MCF 10A (cell line): ENCODE data around the gene SH3BP4. TPM values are rescaled to one million over a fixed set of nuclear protein-coding genes. Genes with fewer than 3 reads are reported as not detected.

Experiments
- BruUV-seq: library from RNA; stranded (reverse); fragments of 400-500 nt; replicated peaks from 2 replicates; lab custom pipeline; 2021; lab: Mats Ljungman, UMichigan
- CTCF ChIA-PET: fragments of 300-600 bp; sonication (Branson Sonifier 250); formaldehyde crosslinking; extraction: SDS; loops from one replicate; lab custom pipeline; 2021; ENCODE audit warnings: antibody characterized with exemption, inconsistent platforms; lab: Yijun Ruan, JAX
- POLR2A ChIA-PET: fragments of 300-600, 350-650 bp; sonication (Branson Sonifier 250); formaldehyde crosslinking; extraction: SDS; loops from one replicate; lab custom pipeline; 2020; ENCODE audit warnings: antibody characterized with exemption, inconsistent platforms; lab: Yijun Ruan, JAX
- DNase-seq: peaks from one replicate; pipeline ENCODE4 v3.0.0-alpha.2; 2018; ENCODE audit not compliant: unreplicated experiment
- H3K27ac Mint-ChIP-seq: one replicate; pipeline ENCODE4 v1.8.0; 2022; ENCODE audit warnings: mild to moderate bottlenecking, low read depth, mixed read lengths; ENCODE audit not compliant: unreplicated experiment
- H3K27me3 Mint-ChIP-seq: one replicate; pipeline ENCODE4 v1.8.0; 2022; ENCODE audit warnings: mixed read lengths; ENCODE audit not compliant: insufficient read depth, unreplicated experiment
- H3K36me3 Mint-ChIP-seq: one replicate; pipeline ENCODE4 v1.8.0; 2022; ENCODE audit warnings: mild to moderate bottlenecking, moderate library complexity, mixed read lengths; ENCODE audit not compliant: insufficient read depth, unreplicated experiment
- H3K4me1 Mint-ChIP-seq: one replicate; pipeline ENCODE4 v1.8.0; 2022; ENCODE audit warnings: mixed read lengths; ENCODE audit not compliant: insufficient read depth, unreplicated experiment
- H3K4me3 Mint-ChIP-seq: one replicate; pipeline ENCODE4 v1.8.0; 2022; ENCODE audit warnings: mild to moderate bottlenecking, moderate library complexity, mixed read lengths; ENCODE audit not compliant: unreplicated experiment
- H3K9me3 Mint-ChIP-seq: one replicate; pipeline ENCODE4 v1.8.0; 2022; ENCODE audit warnings: mixed read lengths; ENCODE audit not compliant: unreplicated experiment
- CTCF ChIP-seq: fragments of 200-600 bp; IDR thresholded peaks from one replicate; pipeline ENCODE4 v1.8.0; 2022; ENCODE audit warnings: antibody characterized with exemption, mild to moderate bottlenecking; ENCODE audit not compliant: unreplicated experiment
- intact Hi-C: fragments of 100-400 bp; cut with micrococcal nuclease; formaldehyde crosslinking; loops from 2 replicates; pipeline ENCODE4 v1.14.1; 2022
- total RNA-seq: library from RNA; stranded (reverse); gene quantifications from 2 replicates; pipeline ENCODE4 v1.2.3, GENCODE V29; 2022

SH3BP4 gene
- total RNA-seq, 1 experiment from 2014 or later = 59.7 TPM

GRCh38 chr2:235097196-235097595, 145.4 kb downstream of the SH3BP4 start:
- Mint-ChIP-seq H3K27ac (no peak overlapping the region), H3K36me3 (no peaks in the 10 kb centered on the region), H3K9me3 (no peaks in the 10 kb centered on the region), H3K4me3 (no peak overlapping the region), H3K27me3 (no peaks in the 10 kb centered on the region), H3K4me1 (peaks cover 8% of the 10 kb centered on the region)
- DNase-seq = no peak
- intact Hi-C loops = no loop called here
- CTCF ChIA-PET = interaction anchor here (0.8 to 1.4 kb wide), 2 partner anchors 546 to 552 kb away, joined by 4 to 7 read pairs; no protein-coding TSS in a partner anchor
- BruUV-seq = no TSS peak
- POLR2A ChIA-PET = interaction anchor here (0.9 kb wide), 1 partner anchor 10 kb away, joined by 3 read pairs; no protein-coding TSS in a partner anchor
- TF ChIP-seq CTCF = no peak

GRCh38 chr2:235098269-235098668, 146.5 kb downstream of the SH3BP4 start:
- intact Hi-C loops = no loop called here
- Mint-ChIP-seq H3K27ac (no peak overlapping the region), H3K4me3 (no peak overlapping the region), H3K4me1 (peaks cover 8% of the 10 kb centered on the region), H3K36me3 (no peaks in the 10 kb centered on the region), H3K27me3 (no peaks in the 10 kb centered on the region), H3K9me3 (no peaks in the 10 kb centered on the region)
- BruUV-seq = no TSS peak
- no peak for TF ChIP-seq CTCF
- DNase-seq = no peak
- POLR2A ChIA-PET = interaction anchor here (0.7 to 0.8 kb wide), 2 partner anchors 172 to 553 kb away, joined by 3 read pairs; no protein-coding TSS in a partner anchor
- CTCF ChIA-PET = interaction anchor here (1.2 to 1.4 kb wide), 3 partner anchors 9 to 553 kb away, joined by 3 to 8 read pairs (median 7); no protein-coding TSS in a partner anchor

- CTCF ChIA-PET = interaction anchor here (1.2 to 1.4 kb wide), 4 partner anchors 8 to 554 kb away, joined by 3 to 8 read pairs (median 5); no protein-coding TSS in a partner anchor
- Mint-ChIP-seq H3K9me3 (no peaks in the 10 kb centered on the region), H3K4me1 (peaks cover 8% of the 10 kb centered on the region), H3K4me3 (no peak overlapping the region), H3K27ac (no peak overlapping the region), H3K27me3 (no peaks in the 10 kb centered on the region), H3K36me3 (no peaks in the 10 kb centered on the region)
- TF ChIP-seq CTCF = no peak
- POLR2A ChIA-PET = interaction anchor here (0.8 kb wide), 1 partner anchor 554 kb away, joined by 3 read pairs; no protein-coding TSS in a partner anchor
- intact Hi-C loops = no loop called here
- peak; percentile 16 for DNase-seq
- no TSS peak for BruUV-seq
These were observed 147.1 kb downstream of the SH3BP4 start for GRCh38 chr2:235098736-235099494.

GRCh38 chr2:235102896-235103295, 151.1 kb downstream of the SH3BP4 start:
- H3K9me3 Mint-ChIP-seq = no peaks in the 10 kb centered on the region

More at GRCh38 chr2:235102896-235103295, 151.1 kb downstream of the SH3BP4 start:
- no peaks in the 10 kb centered on the region for H3K36me3 Mint-ChIP-seq
- no TSS peak for BruUV-seq
- no peak overlapping the region for H3K4me3 Mint-ChIP-seq
- H3K27ac Mint-ChIP-seq = no peak overlapping the region
- peaks cover 8% of the 10 kb centered on the region for H3K4me1 Mint-ChIP-seq
- no peak for TF ChIP-seq CTCF
- intact Hi-C loops = no loop called here
- H3K27me3 Mint-ChIP-seq = no peaks in the 10 kb centered on the region
- no peak for DNase-seq
- CTCF ChIA-PET = interaction anchor here (0.6 to 0.7 kb wide), 2 partner anchors 184 to 476 kb away, joined by 3 read pairs; no protein-coding TSS in a partner anchor
- POLR2A ChIA-PET = no interaction called here
